Spinal cord (tissue), 10 donors: Measurements from ENCODE around the gene MCF2L2. TPM values are rescaled to one million over a fixed set of nuclear protein-coding genes. Genes with fewer than 3 reads are reported as not detected.
A peak's percentile ranks its signal among the peaks of the same experiment; 100 is the strongest.
"Not testable (repeated sequence)": the region's sequence is repeated elsewhere in the genome, so short reads cannot be mapped to it uniquely, and the experiment has no call there.

ENCODE experiments used
- DNase-seq, 6 donors: peaks; one replicate each; pipeline versions ENCODE4 v3.0.0 to v3.0.0-alpha.2; 2013 to 2015; ENCODE audit warnings: low spot score in 6 of 6, low read depth in 4 of 6
- H3K27ac ChIP-seq: one replicate; pipeline ENCODE4 v1.5.1; 2013; ENCODE audit warnings: low read depth, low read length, control low read depth
- H3K27me3 ChIP-seq: one replicate; pipeline ENCODE4 v1.6.1; 2013; ENCODE audit warnings: low read length; ENCODE audit not compliant: control insufficient read depth, insufficient read depth
- H3K36me3 ChIP-seq: one replicate; pipeline ENCODE4 v1.6.1; 2013; ENCODE audit warnings: low read length; ENCODE audit not compliant: control insufficient read depth, insufficient read depth
- H3K4me1 ChIP-seq: one replicate; pipeline ENCODE4 v1.6.1; 2013; ENCODE audit warnings: low read length; ENCODE audit not compliant: control insufficient read depth, insufficient read depth
- H3K4me3 ChIP-seq: one replicate; pipeline ENCODE4 v1.5.1; 2013; ENCODE audit warnings: low read depth, low read length, control low read depth
- H3K9me3 ChIP-seq: one replicate; pipeline ENCODE4 v1.6.1; 2013; ENCODE audit warnings: low read length; ENCODE audit not compliant: control insufficient read depth, insufficient read depth
- WGBS: methylation state at CpG from one replicate; pipeline ENCODE4 v1.1.5; 2013; ENCODE audit warnings: missing lambda C conversion rate; ENCODE audit not compliant: insufficient coverage; 5-methylcytosine and 5-hydroxymethylcytosine counted together
- polyA plus RNA-seq, 2 donors: library from polyadenylated mRNA; unstranded; fragments of 120-200 nt; gene quantifications; one replicate each; pipeline ENCODE4 v1.2.1, GENCODE V29; 2013; ENCODE audit not compliant: insufficient read length in 2 of 2
- total RNA-seq, 2 donors: library from RNA; depleted of rRNA in 1 of 2; stranded (reverse); fragments of 120-200 nt in 1 of 2; fragments of >200 nt in 1 of 2; gene quantifications; one replicate each; pipeline versions ENCODE4 v1.2.3 to v1.2.4, GENCODE V29; 2013 to 2014
- donor health status: healthy.

Gene MCF2L2
- total and polyA plus RNA-seq, 4 donors = 9.6 to 29.6 (median 18.8) TPM

GRCh38 chr3:183444748-183445147, 16.3 kb upstream of the MCF2L2 start:
- Histone ChIP-seq H3K36me3 (no peaks in the 10 kb centered on the region), H3K27me3 (no peaks in the 10 kb centered on the region), H3K9me3 (no peaks in the 10 kb centered on the region), H3K4me3 (no peak overlapping the region), H3K4me1 (no peaks in the 10 kb centered on the region), H3K27ac (no peak overlapping the region)
- no CpG with 5 or more reads among the region's 1 CpG for WGBS
- no peak for DNase-seq

GRCh38 chr3:183443395-183444385, 15.3 kb upstream of the MCF2L2 start:
- H3K27me3 ChIP-seq = no peaks in the 10 kb centered on the region
- WGBS = 76% methylated on average over 6 of the region's 10 CpGs
- DNase-seq = peak in 1 of 6 donors; percentile 55
- no peak overlapping the region for H3K4me3 ChIP-seq
- no peak overlapping the region for H3K27ac ChIP-seq
- H3K9me3 ChIP-seq = no peaks in the 10 kb centered on the region
- H3K4me1 ChIP-seq = no peaks in the 10 kb centered on the region
- H3K36me3 ChIP-seq = no peaks in the 10 kb centered on the region

- Histone ChIP-seq H3K9me3 (no peaks in the 10 kb centered on the region), H3K27me3 (no peaks in the 10 kb centered on the region), H3K4me3 (no peak overlapping the region), H3K4me1 (no peaks in the 10 kb centered on the region), H3K27ac (no peak overlapping the region), H3K36me3 (no peaks in the 10 kb centered on the region)
- no peak for DNase-seq
- no CpG with 5 or more reads among the region's 1 CpG for WGBS
Observed at GRCh38 chr3:183442994-183443393, 14.6 kb upstream of the MCF2L2 start.

- H3K27me3 ChIP-seq, H3K4me1 ChIP-seq, DNase-seq, H3K4me3 ChIP-seq, H3K27ac ChIP-seq, H3K36me3 ChIP-seq, H3K9me3 ChIP-seq: not testable (repeated sequence)
- no CpG with 5 or more reads among the region's 3 CpGs for WGBS
Observed at GRCh38 chr3:183440521-183440920, 12.1 kb upstream of the MCF2L2 start.

- no peaks in the 10 kb centered on the region for H3K36me3 ChIP-seq
- no peaks in the 10 kb centered on the region for H3K27me3 ChIP-seq
- DNase-seq = no peak
- H3K27ac ChIP-seq = no peak overlapping the region
- H3K9me3 ChIP-seq = no peaks in the 10 kb centered on the region
- H3K4me1 ChIP-seq = no peaks in the 10 kb centered on the region
- no peak overlapping the region for H3K4me3 ChIP-seq
- WGBS = 86% methylated on average over 2 of the region's 3 CpGs
Observed at GRCh38 chr3:183439515-183439914, 11.1 kb upstream of the MCF2L2 start.

GRCh38 chr3:183438735-183439134, 10.3 kb upstream of the MCF2L2 start:
- Histone ChIP-seq H3K36me3 (no peaks in the 10 kb centered on the region), H3K4me3 (no peak overlapping the region), H3K27ac (no peak overlapping the region), H3K27me3 (no peaks in the 10 kb centered on the region), H3K9me3 (no peaks in the 10 kb centered on the region), H3K4me1 (no peaks in the 10 kb centered on the region)
- no peak for DNase-seq
- WGBS = 88% methylated on average over 1 of the region's 1 CpG

- Histone ChIP-seq H3K36me3 (no peaks in the 10 kb centered on the region), H3K4me3 (no peak overlapping the region), H3K27me3 (no peaks in the 10 kb centered on the region), H3K4me1 (no peaks in the 10 kb centered on the region), H3K9me3 (no peaks in the 10 kb centered on the region), H3K27ac (no peak overlapping the region)
- WGBS = 97% methylated on average over 4 of the region's 6 CpGs
- no peak for DNase-seq
Observed at GRCh38 chr3:183437666-183438564, 9.5 kb upstream of the MCF2L2 start.

- H3K4me1 ChIP-seq = no peaks in the 10 kb centered on the region
- 80% methylated on average over 1 of the region's 1 CpG for WGBS
- H3K9me3 ChIP-seq = no peaks in the 10 kb centered on the region
- no peaks in the 10 kb centered on the region for H3K27me3 ChIP-seq
- H3K4me3 ChIP-seq = no peak overlapping the region
- no peak overlapping the region for H3K27ac ChIP-seq
- no peaks in the 10 kb centered on the region for H3K36me3 ChIP-seq
- DNase-seq = no peak
Observed at GRCh38 chr3:183437061-183437460, 8.6 kb upstream of the MCF2L2 start.

- Histone ChIP-seq H3K4me3 (no peak overlapping the region), H3K36me3 (no peaks in the 10 kb centered on the region), H3K4me1 (no peaks in the 10 kb centered on the region), H3K27ac (no peak overlapping the region), H3K27me3 (no peaks in the 10 kb centered on the region), H3K9me3 (no peaks in the 10 kb centered on the region)
- no peak for DNase-seq
- 100% methylated on average over 1 of the region's 1 CpG for WGBS
Observed at GRCh38 chr3:183435661-183436060, 7.2 kb upstream of the MCF2L2 start.
